Right lobe of liver (tissue), 6 donors: ENCODE measurements around the gene GRIK2. TPM values are rescaled to one million over a fixed set of nuclear protein-coding genes. Genes with fewer than 3 reads are reported as not detected.

Experiments used
- ATAC-seq, 4 donors: fragments of 200-7000 bp; cut with Tn5 transposase; one replicate each; pipeline ENCODE4 v1.9.1; 2020; ENCODE audit warnings: mild to moderate bottlenecking in 4 of 4, moderate library complexity in 4 of 4
- DNase-seq, 3 donors: peaks; one replicate each; pipeline ENCODE4 v3.0.0-alpha.2; 2020
- H3K27ac ChIP-seq, 3 donors: fragments of 200-600 bp; one replicate each; pipeline ENCODE4 v1.8.0; 2022
- H3K27me3 ChIP-seq, 2 donors: fragments of 200-600 bp; one replicate each; pipeline ENCODE4 v1.8.0; 2022
- H3K36me3 ChIP-seq, 4 donors: fragments of 200-600 bp; sonication (generic) in 1 of 4; one replicate each; pipeline versions ENCODE4 v1.5.1 to v1.8.0; 2017 to 2022; ENCODE audit warnings: control low read depth in 1 of 4
- H3K4me1 ChIP-seq, 4 donors: fragments of 200-600 bp; sonication (generic) in 1 of 4; one replicate each; pipeline versions ENCODE4 v1.5.1 to v1.8.0; 2017 to 2022; ENCODE audit warnings: control low read depth in 1 of 4
- H3K4me3 ChIP-seq, 3 donors: fragments of 200-600 bp; one replicate each; pipeline ENCODE4 v1.8.0; 2022
- H3K9me3 ChIP-seq, 4 donors: fragments of 200-600 bp; sonication (generic) in 1 of 4; one replicate each; pipeline versions ENCODE4 v1.5.1 to v1.8.0; 2017 to 2022; ENCODE audit warnings: control low read depth in 1 of 4
- POLR2A ChIP-seq: fragments of 450-650 bp; IDR thresholded peaks from one replicate; pipeline ENCODE4 v1.6.1; 2017; ENCODE audit warnings: antibody characterized with exemption, mild to moderate bottlenecking
- WGBS: methylation state at CpG from one replicate; pipeline ENCODE4 v1.1.6; 2018; ENCODE audit warnings: low coverage, low lambda C conversion rate; ENCODE audit not compliant: insufficient coverage; ENCODE audit errors: missing lambda C conversion rate; 5-methylcytosine and 5-hydroxymethylcytosine counted together
- intact Hi-C, 2 donors: fragments of 100-400 bp; cut with DNase I; formaldehyde crosslinking; loops; one replicate each; pipeline versions ENCODE4 v1.11.2 to v1.14.1; 2022
- total RNA-seq, 6 experiments: library from RNA; depleted of rRNA in 2 of 6; stranded (reverse); fragments of >200 nt in 2 of 6; fragmentation: NEBNext Ultra II Directional in 3 of 6; extraction: Animal tissue kit (Norgen Biotek cat#: 25700) in 3 of 6; gene quantifications; one replicate each; pipeline versions ENCODE4 v1.1.0 to v1.2.4, GENCODE V29; 2016 to 2023
- TF ChIP-seq, protein P1 (sequence below), 4 donors: fragments of 200-600 bp in 3 of 4; fragments of 450-650 bp in 1 of 4; IDR thresholded peaks; one replicate each; pipeline versions ENCODE4 v1.5.1 to v1.8.0; 2016 to 2022; ENCODE audit warnings: antibody characterized with exemption in 4 of 4, mild to moderate bottlenecking in 2 of 4
- donor health status: DM: no; HTN: yes; CAD: no.
- donor health status: DM: no; HTN: no; CAD: no.
- donor health status: DM: no; HTN: no; CAD: no.
- donor health status: DM: no; HTN: yes; CAD: no.
- donor health status: DM: no; HTN: yes; CAD: no.

The GRIK2 gene
- total RNA-seq, 6 experiments from 2014 or later: 0.04 to 0.24 (median 0.09) TPM; not detected in 3

DNA sequence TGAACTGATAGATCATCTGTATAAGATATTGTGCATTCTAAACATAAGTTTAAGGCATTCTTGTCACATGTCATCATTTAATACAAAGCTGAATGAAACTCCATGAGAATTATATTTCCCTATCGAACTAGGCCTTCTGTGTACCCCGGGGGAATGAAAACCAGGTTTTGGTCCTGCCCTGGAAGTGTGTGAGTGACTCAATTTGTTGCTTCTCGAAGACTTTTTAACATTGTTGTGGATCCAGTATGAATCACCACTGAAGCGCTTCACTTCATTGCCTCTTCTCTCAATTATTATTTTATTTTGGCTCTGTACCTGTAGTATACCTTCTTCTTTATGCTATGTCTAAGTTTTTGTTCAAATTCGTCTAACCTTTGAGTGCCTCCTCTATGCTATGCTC lies 150.8 kb downstream of the GRIK2 start:
- no peaks in the 10 kb centered on the region for H3K9me3 ChIP-seq
- ATAC-seq: no peak
- no peak overlapping the region for H3K4me3 ChIP-seq
- no peak overlapping the region for H3K27ac ChIP-seq
- TF ChIP-seq, protein P1, sequence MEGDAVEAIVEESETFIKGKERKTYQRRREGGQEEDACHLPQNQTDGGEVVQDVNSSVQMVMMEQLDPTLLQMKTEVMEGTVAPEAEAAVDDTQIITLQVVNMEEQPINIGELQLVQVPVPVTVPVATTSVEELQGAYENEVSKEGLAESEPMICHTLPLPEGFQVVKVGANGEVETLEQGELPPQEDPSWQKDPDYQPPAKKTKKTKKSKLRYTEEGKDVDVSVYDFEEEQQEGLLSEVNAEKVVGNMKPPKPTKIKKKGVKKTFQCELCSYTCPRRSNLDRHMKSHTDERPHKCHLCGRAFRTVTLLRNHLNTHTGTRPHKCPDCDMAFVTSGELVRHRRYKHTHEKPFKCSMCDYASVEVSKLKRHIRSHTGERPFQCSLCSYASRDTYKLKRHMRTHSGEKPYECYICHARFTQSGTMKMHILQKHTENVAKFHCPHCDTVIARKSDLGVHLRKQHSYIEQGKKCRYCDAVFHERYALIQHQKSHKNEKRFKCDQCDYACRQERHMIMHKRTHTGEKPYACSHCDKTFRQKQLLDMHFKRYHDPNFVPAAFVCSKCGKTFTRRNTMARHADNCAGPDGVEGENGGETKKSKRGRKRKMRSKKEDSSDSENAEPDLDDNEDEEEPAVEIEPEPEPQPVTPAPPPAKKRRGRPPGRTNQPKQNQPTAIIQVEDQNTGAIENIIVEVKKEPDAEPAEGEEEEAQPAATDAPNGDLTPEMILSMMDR (IDR thresholded peaks at IDR 0.05): no peak
- no peak for TF ChIP-seq POLR2A
- H3K27me3 ChIP-seq: no peaks in the 10 kb centered on the region
- no peaks in the 10 kb centered on the region for H3K36me3 ChIP-seq
- intact Hi-C loops: no loop called here
- WGBS: 66% methylated on average over 5 of the region's 5 CpGs
- no peaks in the 10 kb centered on the region for H3K4me1 ChIP-seq
- no peak for DNase-seq

DNA sequence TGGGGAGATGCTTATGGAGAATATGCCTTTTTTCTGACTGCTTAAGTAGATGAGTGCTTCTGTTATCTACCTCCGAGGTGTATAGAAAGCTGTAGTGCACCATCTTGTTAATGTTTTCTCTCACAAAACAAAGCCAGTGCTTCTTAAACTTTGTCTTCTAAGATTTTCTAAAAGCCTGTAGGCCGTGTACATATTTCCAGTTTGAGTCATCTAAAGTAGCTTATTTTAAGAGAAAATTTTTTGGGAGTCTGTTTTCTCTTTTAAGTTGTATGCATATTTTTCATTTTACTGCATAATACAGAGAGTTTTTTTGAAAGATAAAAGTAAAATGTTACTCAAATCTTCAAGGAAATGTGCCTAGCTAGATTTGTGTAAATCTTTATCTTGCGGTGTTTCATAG lies 151.7 kb downstream of the GRIK2 start:
- Histone ChIP-seq H3K9me3 (no peaks in the 10 kb centered on the region), H3K27ac (no peak overlapping the region), H3K4me3 (no peak overlapping the region), H3K4me1 (no peaks in the 10 kb centered on the region), H3K27me3 (no peaks in the 10 kb centered on the region), H3K36me3 (no peaks in the 10 kb centered on the region)
- intact Hi-C loops: no loop called here
- DNase-seq (no peak), ATAC-seq (no peak)
- TF ChIP-seq, protein P1 (IDR thresholded peaks at IDR 0.05): no peak
- no peak for TF ChIP-seq POLR2A
- WGBS: 41% methylated on average over 3 of the region's 3 CpGs

- H3K4me3 ChIP-seq: no peak overlapping the region
- WGBS: 77% methylated on average over 4 of the region's 4 CpGs
- H3K9me3 ChIP-seq: no peaks in the 10 kb centered on the region
- no peak overlapping the region for H3K27ac ChIP-seq
- H3K27me3 ChIP-seq: no peaks in the 10 kb centered on the region
- ATAC-seq: no peak
- DNase-seq: no peak
- H3K36me3 ChIP-seq: no peaks in the 10 kb centered on the region
- no peak for TF ChIP-seq POLR2A
- TF ChIP-seq, protein P1 (IDR thresholded peaks at IDR 0.05): no peak
- intact Hi-C loops: no loop called here
- no peaks in the 10 kb centered on the region for H3K4me1 ChIP-seq
Observed at GRCh38 chr6:101550451-101550850, 156.9 kb downstream of the GRIK2 start.

GRCh38 chr6:101554231-101554630 lies 160.7 kb downstream of the GRIK2 start:
- no peaks in the 10 kb centered on the region for H3K36me3 ChIP-seq
- no peak for ATAC-seq
- TF ChIP-seq, protein P1 (IDR thresholded peaks at IDR 0.05): no peak
- no peak for TF ChIP-seq POLR2A
- no peak for DNase-seq
- no peak overlapping the region for H3K4me3 ChIP-seq
- no peaks in the 10 kb centered on the region for H3K9me3 ChIP-seq
- intact Hi-C loops: no loop called here
- H3K27me3 ChIP-seq: no peaks in the 10 kb centered on the region
- no peaks in the 10 kb centered on the region for H3K4me1 ChIP-seq
- WGBS: 6% methylated on average over 1 of the region's 1 CpG
- no peak overlapping the region for H3K27ac ChIP-seq

GRCh38 chr6:101558712-101559111 lies 165.2 kb downstream of the GRIK2 start:
- Histone ChIP-seq H3K4me3 (no peak overlapping the region), H3K27ac (no peak overlapping the region), H3K4me1 (no peaks in the 10 kb centered on the region), H3K27me3 (no peaks in the 10 kb centered on the region), H3K36me3 (no peaks in the 10 kb centered on the region), H3K9me3 (no peaks in the 10 kb centered on the region)
- intact Hi-C loops: no loop called here
- ATAC-seq (no peak), DNase-seq (no peak)
- WGBS: 46% methylated on average over 2 of the region's 2 CpGs
- TF ChIP-seq, protein P1 (IDR thresholded peaks at IDR 0.05): no peak
- no peak for TF ChIP-seq POLR2A
